Suprapubic skin (tissue), 4 donors: ENCODE measurements around the gene FAM174B. TPM values are rescaled to one million over a fixed set of nuclear protein-coding genes. Genes with fewer than 3 reads are reported as not detected.

ENCODE experiments used
- DNase-seq, 2 donors: peaks; one replicate each; pipeline ENCODE4 v3.0.0-alpha.2; 2019; ENCODE audit warnings: low spot score in 2 of 2
- H3K27ac ChIP-seq: fragments of 200-600 bp; sonication (generic); one replicate; pipeline ENCODE4 v1.5.1; 2019
- H3K27me3 ChIP-seq: fragments of 200-600 bp; sonication (generic); one replicate; pipeline ENCODE4 v1.5.1; 2019
- H3K36me3 ChIP-seq: fragments of 200-600 bp; sonication (generic); one replicate; pipeline ENCODE4 v1.5.1; 2019
- H3K4me1 ChIP-seq: fragments of 200-600 bp; sonication (generic); one replicate; pipeline ENCODE4 v1.5.1; 2019
- H3K4me3 ChIP-seq: fragments of 200-600 bp; sonication (generic); one replicate; pipeline ENCODE4 v1.5.1; 2019; ENCODE audit warnings: mild to moderate bottlenecking
- H3K9me3 ChIP-seq: fragments of 200-600 bp; sonication (generic); one replicate; pipeline ENCODE4 v1.5.1; 2019
- CTCF ChIP-seq, 2 donors: fragments of 200-600 bp in 1 of 2; fragments of 450-650 bp in 1 of 2; sonication (generic) in 1 of 2; IDR thresholded peaks; one replicate each; pipeline ENCODE4 v1.5.1; 2016 to 2019; ENCODE audit warnings: antibody characterized with exemption in 2 of 2, mild to moderate bottlenecking in 1 of 2, moderate library complexity in 1 of 2
- EP300 ChIP-seq: sonication (generic); formaldehyde crosslinking; IDR thresholded peaks from one replicate; pipeline ENCODE4 v1.6.1; 2017; ENCODE audit warnings: antibody characterized with exemption
- POLR2A ChIP-seq, 2 donors: fragments of 450-650 bp; IDR thresholded peaks; one replicate each; pipeline ENCODE4 v1.6.1; 2017; ENCODE audit warnings: antibody characterized with exemption in 2 of 2, mild to moderate bottlenecking in 2 of 2, moderate library complexity in 2 of 2
- POLR2AphosphoS5 ChIP-seq, 3 donors: sonication (generic); formaldehyde crosslinking; IDR thresholded peaks; one replicate each; pipeline ENCODE4 v1.6.1; 2017; ENCODE audit warnings: antibody characterized with exemption in 3 of 3
- WGBS: methylation state at CpG from one replicate; pipeline ENCODE4 v1.1.5; 2018; 5-methylcytosine and 5-hydroxymethylcytosine counted together
- total RNA-seq, 4 donors: library from RNA; depleted of rRNA; stranded (reverse); fragments of >200 nt; gene quantifications; one replicate each; pipeline ENCODE4 v1.1.0, GENCODE V29; 2016

The FAM174B gene
- total RNA-seq, 4 donors from 2014 or later: 6.2 to 24.0 (median 18.3) TPM

GRCh38 chr15:92669432-92669831 is 13.9 kb upstream of the FAM174B start:
- H3K27me3 ChIP-seq: no peaks in the 10 kb centered on the region
- 69% methylated on average over 2 of the region's 2 CpGs for WGBS
- TF ChIP-seq CTCF (IDR thresholded peaks at IDR 0.05) (no peak), EP300 (no peak), POLR2A (IDR thresholded peaks at IDR 0.05) (no peak), POLR2AphosphoS5 (IDR thresholded peaks at IDR 0.05) (no peak)
- H3K27ac ChIP-seq: no peak overlapping the region
- no peak overlapping the region for H3K4me3 ChIP-seq
- no peak for DNase-seq
- no peaks in the 10 kb centered on the region for H3K36me3 ChIP-seq
- H3K9me3 ChIP-seq: no peaks in the 10 kb centered on the region
- peaks cover 33% of the 10 kb centered on the region for H3K4me1 ChIP-seq

GRCh38 chr15:92668620-92669019 is 13.0 kb upstream of the FAM174B start:
- Histone ChIP-seq H3K27ac (no peak overlapping the region), H3K9me3 (no peaks in the 10 kb centered on the region), H3K4me3 (no peak overlapping the region), H3K4me1 (peaks cover 33% of the 10 kb centered on the region), H3K27me3 (no peaks in the 10 kb centered on the region), H3K36me3 (no peaks in the 10 kb centered on the region)
- TF ChIP-seq CTCF (IDR thresholded peaks at IDR 0.05) (no peak), EP300 (no peak)
- DNase-seq: no peak
- 95% methylated on average over 3 of the region's 3 CpGs for WGBS

- Histone ChIP-seq H3K27me3 (no peaks in the 10 kb centered on the region), H3K27ac (no peak overlapping the region), H3K9me3 (no peaks in the 10 kb centered on the region), H3K36me3 (no peaks in the 10 kb centered on the region), H3K4me1 (peaks cover 33% of the 10 kb centered on the region), H3K4me3 (no peak overlapping the region)
- no peak for DNase-seq
- TF ChIP-seq EP300 (no peak), POLR2AphosphoS5 (IDR thresholded peaks at IDR 0.05) (no peak), CTCF (IDR thresholded peaks at IDR 0.05) (no peak), POLR2A (IDR thresholded peaks at IDR 0.05) (no peak)
- 61% methylated on average over 6 of the region's 6 CpGs for WGBS
Measured at GRCh38 chr15:92667970-92668485, 12.5 kb upstream of the FAM174B start.

- WGBS: 63% methylated on average over 13 of the region's 13 CpGs
- Histone ChIP-seq H3K36me3 (no peaks in the 10 kb centered on the region), H3K4me3 (no peak overlapping the region), H3K9me3 (no peaks in the 10 kb centered on the region), H3K27me3 (no peaks in the 10 kb centered on the region), H3K27ac (peak overlapping the region; percentile 12), H3K4me1 (peaks cover 33% of the 10 kb centered on the region)
- TF ChIP-seq POLR2A (IDR thresholded peaks at IDR 0.05) (no peak), EP300 (no peak), CTCF (IDR thresholded peaks at IDR 0.05) (no peak), POLR2AphosphoS5 (IDR thresholded peaks at IDR 0.05) (no peak)
- DNase-seq: no peak
Measured at GRCh38 chr15:92667287-92667904, 11.8 kb upstream of the FAM174B start.

- H3K9me3 ChIP-seq: no peaks in the 10 kb centered on the region
- TF ChIP-seq POLR2AphosphoS5 (IDR thresholded peaks at IDR 0.05) (no peak), CTCF (IDR thresholded peaks at IDR 0.05) (no peak), EP300 (no peak), POLR2A (IDR thresholded peaks at IDR 0.05) (no peak)
- no peak for DNase-seq
- H3K4me3 ChIP-seq: no peak overlapping the region
- H3K27ac ChIP-seq: no peak overlapping the region
- WGBS: 39% methylated on average over 8 of the region's 10 CpGs
- H3K36me3 ChIP-seq: no peaks in the 10 kb centered on the region
- H3K4me1 ChIP-seq: peaks cover 33% of the 10 kb centered on the region
- H3K27me3 ChIP-seq: no peaks in the 10 kb centered on the region
Measured at GRCh38 chr15:92666780-92667179, 11.2 kb upstream of the FAM174B start.
